H1 (cell line): ENCODE data around the gene RABEPK.

ENCODE experiments used
- ATF3 ChIP-seq: IDR thresholded peaks from 2 replicates; pipeline ENCODE4 v1.6.1; 2011; ENCODE audit warnings: low read depth, mild to moderate bottlenecking, low read length; ENCODE audit not compliant: insufficient read depth
- CBX5 ChIP-seq: fragments of 300-800, 300-1000 bp; sonication (generic); IDR thresholded peaks from 2 replicates; pipeline ENCODE4 v1.7.1; 2016; ENCODE audit warnings: antibody characterized with exemption, low read length, low read depth
- RXRA ChIP-seq: IDR thresholded peaks from 2 replicates; pipeline ENCODE4 v1.6.1; 2011; ENCODE audit warnings: low read depth, mild to moderate bottlenecking, low read length, moderate library complexity; ENCODE audit not compliant: insufficient read depth
- TAF1 ChIP-seq: IDR thresholded peaks from 2 replicates; pipeline ENCODE4 v1.6.1; 2011; ENCODE audit warnings: mild to moderate bottlenecking, low read depth, low read length

- TF ChIP-seq ATF3 (no peak), CBX5 (no peak), TAF1 (no peak), RXRA (no peak)
Measured at GRCh38 chr9:125255781-125256391, 55.5 kb downstream of the RABEPK start.
